ENCODE measurements around the gene CATSPER3.

CATSPER3 gene

GRCh38 chr5:135046661-135047346 lies 79.1 kb downstream of the CATSPER3 start:
- no peak for DNase-seq

DNA sequence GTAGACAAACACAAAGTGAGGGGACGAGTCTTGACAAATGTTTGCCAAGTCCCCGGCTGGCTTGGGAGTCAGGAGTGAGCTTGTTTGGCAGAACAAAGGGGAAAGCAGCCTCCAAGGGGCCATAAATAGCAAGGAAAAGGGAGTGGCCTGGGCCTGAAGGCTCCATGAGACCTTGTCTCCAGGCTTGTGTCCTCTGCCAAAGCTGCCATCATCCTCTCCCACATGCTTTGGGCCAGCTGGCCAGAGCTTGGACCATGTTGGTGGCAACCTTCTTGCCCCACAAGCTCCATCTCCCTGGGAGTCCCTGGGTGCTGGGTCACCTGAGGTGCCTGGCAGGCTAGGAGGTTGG lies 79.6 kb downstream of the CATSPER3 start:
- no peak for DNase-seq

- no peak for DNase-seq
Observed at GRCh38 chr5:135048286-135048685, 80.6 kb downstream of the CATSPER3 start.

DNA sequence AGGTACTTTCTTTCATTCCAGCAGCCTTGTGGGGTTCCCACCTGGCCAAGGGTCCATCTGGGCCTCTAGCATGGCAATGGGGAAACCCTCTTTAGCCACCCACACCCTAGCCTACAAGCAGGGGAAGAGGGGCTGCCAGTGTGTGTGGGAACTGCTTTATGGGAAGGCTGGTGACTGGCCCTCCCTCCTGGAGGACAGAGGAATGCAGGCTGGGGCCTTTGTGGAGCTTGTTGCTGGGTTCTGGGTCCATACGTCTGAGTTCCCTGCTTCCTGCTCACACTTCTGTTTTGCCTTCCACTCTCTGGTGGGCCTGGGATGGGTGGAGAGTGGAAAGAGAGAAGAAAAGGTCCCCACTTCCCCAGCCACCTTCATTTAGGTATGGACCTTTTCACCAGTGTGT lies 81.2 kb downstream of the CATSPER3 start:
- no peak for DNase-seq

DNA sequence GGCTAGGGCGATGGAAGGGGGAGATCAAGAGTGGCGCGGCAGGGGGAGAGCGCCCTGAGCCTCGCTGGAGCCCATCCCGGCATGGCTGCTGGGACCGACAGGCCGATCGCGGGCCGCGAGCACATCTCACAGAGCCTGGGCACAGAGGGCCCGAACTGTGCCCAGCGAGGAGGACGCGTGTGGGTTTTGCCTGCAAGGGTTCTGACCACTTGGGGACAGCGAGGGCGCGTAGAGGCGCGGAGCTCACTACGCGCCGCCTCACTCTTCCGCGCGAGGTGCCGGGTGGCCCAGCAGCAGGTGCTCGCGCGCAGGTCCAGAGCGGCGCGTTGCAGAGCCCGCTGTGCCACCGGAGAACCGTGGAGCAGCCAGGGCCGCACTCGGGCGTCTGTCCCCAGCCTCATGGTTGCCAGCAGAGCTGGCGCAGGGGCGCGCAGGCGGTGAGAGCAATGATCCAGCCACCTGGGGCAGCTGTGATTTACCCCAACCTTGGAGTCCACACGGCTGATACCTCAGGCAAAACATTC lies 82.6 kb downstream of the CATSPER3 start:
- no peak for DNase-seq

GRCh38 chr5:135051399-135051798 lies 83.7 kb downstream of the CATSPER3 start:
- DNase-seq: no peak

- no peak for DNase-seq
Observed at GRCh38 chr5:135051872-135052271, 84.2 kb downstream of the CATSPER3 start.

DNA sequence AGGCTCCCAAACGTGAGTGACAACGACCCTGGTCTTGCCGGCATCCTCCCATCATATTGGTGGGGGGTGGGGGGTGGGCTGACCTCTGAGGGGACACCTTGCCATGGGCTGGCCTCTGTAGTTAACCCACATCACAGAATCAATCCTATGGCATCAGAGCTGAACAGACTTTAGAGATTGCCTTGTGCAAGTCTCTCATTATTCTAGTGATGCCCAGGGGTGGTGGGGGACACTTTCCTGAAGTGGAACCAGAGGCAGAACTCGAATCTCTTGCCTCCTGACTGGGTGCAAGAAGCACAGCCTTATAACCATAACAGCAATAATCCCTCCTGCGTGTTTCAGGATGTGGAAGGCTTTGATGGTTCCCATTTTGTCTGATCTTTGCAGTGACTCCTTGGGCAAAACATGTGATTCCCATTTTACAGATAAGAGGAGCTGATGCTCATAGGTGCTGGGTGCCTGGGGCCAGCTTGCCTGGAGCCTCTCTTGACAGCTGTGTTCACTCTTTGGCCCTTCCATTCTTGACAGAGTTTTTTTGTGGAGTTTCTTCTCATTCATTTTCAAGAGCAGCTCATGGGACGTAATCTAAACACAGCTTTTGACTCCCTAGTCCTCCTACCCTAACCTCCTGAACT lies 84.9 kb downstream of the CATSPER3 start:
- DNase-seq: no peak

GRCh38 chr5:135053278-135053677 lies 85.6 kb downstream of the CATSPER3 start:
- no peak for DNase-seq

GRCh38 chr5:135053989-135054388 lies 86.3 kb downstream of the CATSPER3 start:
- DNase-seq: no peak

- DNase-seq: no peak
Observed at GRCh38 chr5:135054546-135054945, 86.8 kb downstream of the CATSPER3 start.

DNA sequence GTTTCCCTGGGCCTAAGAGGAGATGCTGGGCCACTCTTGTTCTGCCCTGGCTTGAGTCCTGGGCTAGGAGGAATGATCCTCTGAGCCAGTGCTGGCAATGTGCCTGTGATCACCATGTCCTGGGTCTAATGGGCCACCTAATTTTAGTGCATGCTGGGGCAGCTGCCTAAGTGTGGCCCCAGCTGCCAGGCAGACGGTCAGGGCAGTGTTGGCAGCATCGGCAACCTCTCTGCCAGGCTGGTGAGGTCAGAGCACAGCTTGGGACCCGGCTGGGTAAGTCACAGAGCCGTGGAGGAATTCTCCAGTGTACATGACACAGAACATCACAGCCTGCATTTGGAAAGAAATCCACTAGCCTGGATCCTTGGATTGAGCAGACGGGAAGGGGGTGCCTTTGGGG lies 87.7 kb downstream of the CATSPER3 start:
- DNase-seq: no peak

GRCh38 chr5:135056316-135057030 lies 88.8 kb downstream of the CATSPER3 start:
- DNase-seq: no peak

DNA sequence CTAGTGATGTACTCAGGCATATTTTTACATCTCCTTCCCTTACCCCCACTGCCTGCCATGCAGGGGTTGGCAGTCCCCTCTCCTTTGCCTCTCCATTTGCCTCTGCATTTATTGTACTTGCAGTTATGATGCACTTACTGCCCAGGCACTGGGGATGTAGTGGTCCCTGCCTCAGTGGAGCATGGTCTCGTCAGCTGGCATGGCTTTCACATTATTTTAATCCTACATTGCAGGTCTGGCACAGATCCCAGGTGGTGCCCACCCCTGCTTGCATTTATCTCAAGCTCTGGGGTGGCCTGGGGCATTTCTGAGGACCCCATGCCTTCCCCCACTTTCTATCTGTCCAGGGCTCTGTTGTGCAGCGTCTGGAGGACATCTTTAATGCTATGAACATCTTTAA lies 89.5 kb downstream of the CATSPER3 start:
- no peak for DNase-seq

DNA sequence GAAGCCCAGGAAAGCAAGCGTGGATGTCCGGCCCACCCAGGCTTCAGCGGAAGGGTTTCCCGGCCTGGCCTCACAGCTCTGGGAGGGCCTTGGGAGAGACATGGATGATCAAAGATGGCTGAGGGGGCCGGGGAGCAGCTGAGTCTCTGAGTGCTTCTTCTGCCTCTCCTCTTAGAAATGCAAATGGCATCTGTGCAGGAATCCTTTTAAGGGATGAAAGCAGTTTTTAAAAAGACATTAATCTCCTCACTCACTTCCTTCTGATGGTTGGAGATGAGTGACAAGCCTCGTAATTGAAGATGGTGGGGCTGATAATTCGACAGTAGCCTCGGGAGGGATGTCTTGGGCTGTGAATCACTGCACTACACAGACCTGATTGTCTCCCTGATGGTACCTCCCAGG lies 90.6 kb downstream of the CATSPER3 start:
- DNase-seq: no peak

GRCh38 chr5:135059000-135059923 lies 91.6 kb downstream of the CATSPER3 start:
- DNase-seq: no peak

DNA sequence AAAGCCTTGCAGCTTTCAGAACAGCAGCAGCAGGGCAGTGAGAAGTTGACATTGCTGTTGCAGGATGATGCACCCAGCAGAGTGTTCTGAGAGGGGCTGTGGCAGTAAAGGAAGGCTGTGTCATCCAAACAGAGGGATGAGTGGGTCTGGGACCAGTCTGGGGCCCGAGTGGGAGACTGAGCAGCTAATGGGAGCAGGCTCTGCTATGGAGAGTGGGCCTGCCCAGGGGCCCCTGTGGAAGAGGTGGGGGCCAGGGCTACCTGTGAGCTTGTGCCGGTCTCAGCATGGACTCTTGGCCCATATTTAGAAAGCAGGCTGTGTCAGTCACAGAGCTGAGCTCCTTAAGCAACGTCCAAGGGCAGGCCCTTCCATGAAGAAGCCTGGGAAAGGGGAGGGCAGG lies 92.3 kb downstream of the CATSPER3 start:
- DNase-seq: no peak

GRCh38 chr5:135061001-135061400 lies 93.3 kb downstream of the CATSPER3 start:
- DNase-seq: no peak
